IMR-90 (cell line): ENCODE results near the gene LOXL4. TPM values are rescaled to one million over a fixed set of nuclear protein-coding genes. Genes with fewer than 3 reads are reported as not detected.

Experiments used
- ATAC-seq: fragments of 200-7000 bp; cut with Tn5 transposase; 2 replicates; pipeline ENCODE4 v1.9.1; 2020; ENCODE audit warnings: low read depth, mild to moderate bottlenecking, moderate library complexity
- BruUV-seq: library from RNA; stranded (reverse); fragments of 400-500 nt; replicated peaks from 2 replicates; lab custom pipeline; 2021; lab: Mats Ljungman, UMichigan
- CTCF ChIA-PET: fragments of 300-600 bp; formaldehyde crosslinking; extraction: SDS; loops from one replicate; lab custom pipeline; 2021; ENCODE audit warnings: antibody characterized with exemption; lab: Yijun Ruan, JAX
- POLR2A ChIA-PET: fragments of 300-600 bp; sonication (Branson Sonifier 250); formaldehyde crosslinking; loops from one replicate; lab custom pipeline; 2022; ENCODE audit warnings: antibody characterized with exemption; ENCODE audit not compliant: unreplicated experiment; lab: Charles Lee
- DNase-seq: peaks from one replicate; pipeline ENCODE4 v3.0.0; 2013
- H2AFZ ChIP-seq: replicated peaks from 2 replicates; pipeline ENCODE3; 2013; ENCODE audit warnings: low read length, mild to moderate bottlenecking; ENCODE audit not compliant: poor library complexity
- H2AK5ac ChIP-seq: 2 replicates; pipeline ENCODE4 v1.6.1; 2013; ENCODE audit warnings: low read depth, low read length, inconsistent platforms
- H2AK9ac ChIP-seq: replicated peaks from 2 replicates; pipeline ENCODE3; 2013; ENCODE audit warnings: mild to moderate bottlenecking, low read depth, low read length, moderate library complexity; ENCODE audit not compliant: poor library complexity
- H2BK120ac ChIP-seq: 2 replicates; pipeline ENCODE4 v1.6.1; 2013; ENCODE audit warnings: low read depth, low read length, inconsistent platforms
- H2BK15ac ChIP-seq: 3 replicates; pipeline ENCODE4 v1.6.1; 2013; ENCODE audit warnings: low read depth, low read length, inconsistent platforms
- H2BK20ac ChIP-seq: 2 replicates; pipeline ENCODE4 v1.6.1; 2013; ENCODE audit warnings: low read depth, mild to moderate bottlenecking, inconsistent platforms, low read length, moderate library complexity
- H2BK5ac ChIP-seq: 2 replicates; pipeline ENCODE4 v1.6.1; 2013; ENCODE audit warnings: mild to moderate bottlenecking, low read depth, low read length, inconsistent platforms; ENCODE audit not compliant: poor library complexity, severe bottlenecking
- H3K14ac ChIP-seq: replicated peaks from 2 replicates; pipeline ENCODE4 v1.6.1; 2013; ENCODE audit warnings: low read depth, low read length, inconsistent platforms
- H3K18ac ChIP-seq: 2 replicates; pipeline ENCODE4 v1.6.1; 2013; ENCODE audit warnings: low read depth, low read length, control low read depth
- H3K23ac ChIP-seq: 2 replicates; pipeline ENCODE4 v1.6.1; 2013; ENCODE audit warnings: low read depth, low read length, inconsistent platforms
- H3K27ac ChIP-seq: 2 replicates; pipeline ENCODE4 v1.5.1; 2013; ENCODE audit warnings: mild to moderate bottlenecking, control low read depth, low read length; ENCODE audit not compliant: insufficient read depth
- H3K27me3 ChIP-seq: 2 replicates; pipeline ENCODE4 v1.6.1; 2013; ENCODE audit warnings: low read length; ENCODE audit not compliant: control insufficient read depth, insufficient read depth
- H3K36me3 ChIP-seq: 2 replicates; pipeline ENCODE4 v1.6.1; 2013; ENCODE audit warnings: low read length, mixed read lengths; ENCODE audit not compliant: control insufficient read depth, insufficient read depth
- H3K4ac ChIP-seq: 2 replicates; pipeline ENCODE4 v1.6.1; 2013; ENCODE audit warnings: low read depth, low read length, inconsistent platforms
- H3K4me1 ChIP-seq: 2 replicates; pipeline ENCODE4 v1.6.1; 2013; ENCODE audit warnings: low read length, mixed read lengths; ENCODE audit not compliant: control insufficient read depth, insufficient read depth
- H3K4me2 ChIP-seq: 2 replicates; pipeline ENCODE4 v1.6.1; 2013; ENCODE audit warnings: low read depth, mild to moderate bottlenecking, control low read depth, low read length, moderate library complexity
- H3K4me3 ChIP-seq: 2 replicates; pipeline ENCODE4 v1.5.1; 2013; ENCODE audit warnings: low read depth, mild to moderate bottlenecking, control low read depth, low read length, moderate library complexity; ENCODE audit not compliant: insufficient read depth
- H3K56ac ChIP-seq: 2 replicates; pipeline ENCODE4 v1.6.1; 2013; ENCODE audit warnings: low read length, inconsistent platforms; ENCODE audit not compliant: insufficient read depth; ENCODE audit errors: extremely low read depth
- H3K79me1 ChIP-seq, 2 experiments: 2 replicates each; pipeline ENCODE4 v1.6.1; 2013; ENCODE audit warnings: low read length in 2 of 2, inconsistent platforms in 1 of 2, low read depth in 1 of 2
- H3K9ac ChIP-seq: 2 replicates; pipeline ENCODE4 v1.6.1; 2013; ENCODE audit warnings: low read depth, low read length, control low read depth
- H3K9me1 ChIP-seq: 2 replicates; pipeline ENCODE4 v1.6.1; 2013; ENCODE audit warnings: low read length, inconsistent platforms; ENCODE audit not compliant: insufficient read depth
- H3K9me3 ChIP-seq: 2 replicates; pipeline ENCODE4 v1.6.1; 2013; ENCODE audit warnings: low read length; ENCODE audit not compliant: control insufficient read depth, insufficient read depth
- H4K20me1 ChIP-seq: 2 replicates; pipeline ENCODE4 v1.6.1; 2013; ENCODE audit warnings: low read length, inconsistent platforms; ENCODE audit not compliant: insufficient read depth
- H4K5ac ChIP-seq: 2 replicates; pipeline ENCODE4 v1.6.1; 2013; ENCODE audit warnings: mild to moderate bottlenecking, low read depth, low read length, control low read depth
- H4K8ac ChIP-seq, 2 experiments: 2 replicates each; pipeline ENCODE4 v1.6.1; 2013; ENCODE audit warnings: low read depth in 2 of 2, low read length in 2 of 2, control low read depth in 1 of 2, inconsistent platforms in 1 of 2
- H4K91ac ChIP-seq: 2 replicates; pipeline ENCODE4 v1.6.1; 2013; ENCODE audit warnings: low read depth, low read length, inconsistent platforms; ENCODE audit not compliant: insufficient read depth
- CHD1 ChIP-seq: IDR thresholded peaks from 2 replicates; pipeline ENCODE4 v1.6.1; 2012; ENCODE audit warnings: low read depth, low read length, improper control_type of control experiment
- SMC3 ChIP-seq: fragments of 150-350 bp; IDR thresholded peaks from 2 replicates; pipeline ENCODE4 v1.6.1; 2016; ENCODE audit warnings: low read depth, mild to moderate bottlenecking, antibody characterized with exemption, low read length, moderate library complexity
- WGBS, 2 experiments: methylation state at CpG; one replicate each; pipeline versions ENCODE4 v1.1.5 to v1.1.7; 2013; ENCODE audit warnings: missing lambda C conversion rate in 2 of 2; ENCODE audit not compliant: insufficient read length in 1 of 2; ENCODE audit errors: extremely low coverage in 2 of 2; 5-methylcytosine and 5-hydroxymethylcytosine counted together
- dilution Hi-C: fragments of 300-500 bp; cut with HindIII; formaldehyde crosslinking; loops from one replicate; pipeline ENCODE4 v1.14.3; 2018; ENCODE audit warnings: low sequenced_read_pairs; ENCODE audit not compliant: unreplicated experiment
- in situ Hi-C: fragments of 300-500 bp; cut with MboI; formaldehyde crosslinking; loops from 3 replicates; pipeline ENCODE4 v1.14.3; 2019; ENCODE audit warnings: low sequenced_read_pairs, inconsistent platforms, mixed read lengths
- intact Hi-C: fragments of 100-400 bp; cut with micrococcal nuclease; formaldehyde crosslinking; loops from 2 replicates; pipeline ENCODE4 v1.10.0; 2022
- polyA plus RNA-seq, 3 experiments: library from polyadenylated mRNA; depleted of rRNA; stranded (reverse); fragments of >200 nt; gene quantifications; 2 replicates each; pipeline ENCODE4 v1.2.3, GENCODE V29; 2012; ENCODE audit warnings: low replicate concordance in 1 of 3
- total RNA-seq: library from RNA; depleted of rRNA; stranded (reverse); fragments of >200 nt; gene quantifications from 2 replicates; pipeline ENCODE4 v1.2.3, GENCODE V29; 2012
- TF ChIP-seq, protein P1 (sequence below): fragments of 150-350 bp; IDR thresholded peaks from 2 replicates; pipeline ENCODE4 v1.6.1; 2017; ENCODE audit warnings: mild to moderate bottlenecking, antibody characterized with exemption, low read length, low read depth

LOXL4 gene
- total and polyA plus RNA-seq, 2 of the 4 experiments (the other 2 are of a cell fraction), result 20.8 to 26.7 TPM

DNA sequence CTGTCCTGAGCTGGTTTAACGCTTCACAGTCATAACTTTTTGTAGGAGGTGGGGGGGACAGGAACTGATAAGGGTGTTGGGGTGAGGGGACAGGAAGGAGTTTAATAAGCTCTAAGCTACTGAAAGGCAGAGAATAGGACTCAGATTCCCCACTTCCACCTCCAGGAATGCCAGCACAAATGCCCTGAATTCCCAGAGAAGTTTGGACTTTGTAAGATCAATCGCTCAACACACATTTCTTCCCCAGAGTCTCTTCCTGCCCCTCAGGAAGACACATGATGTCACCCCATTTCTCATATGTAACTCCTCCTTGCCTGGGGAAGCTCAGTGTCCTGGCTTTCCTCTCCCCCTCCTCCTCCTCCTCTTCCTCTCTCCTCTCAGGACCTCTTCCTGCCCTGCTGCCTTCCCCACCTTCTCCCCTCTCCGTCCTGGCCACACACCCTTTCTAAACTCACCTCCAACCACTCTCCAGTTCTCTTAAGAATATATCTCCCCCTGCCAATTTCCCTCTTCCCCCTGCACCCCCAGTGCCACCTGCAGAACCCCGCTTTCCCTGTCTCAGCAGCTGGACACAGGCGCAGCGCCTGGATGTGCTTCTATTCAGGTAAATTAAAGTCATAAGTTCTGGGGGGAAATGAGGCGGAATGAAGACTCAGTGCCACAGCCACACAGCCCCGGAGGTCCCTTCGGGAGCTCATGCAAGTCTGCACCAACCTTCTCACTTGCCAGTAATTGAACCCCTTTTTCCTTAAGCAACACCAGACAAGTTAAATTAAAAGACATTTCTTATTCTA is 5.3 kb upstream of the LOXL4 start:
- Histone ChIP-seq H2AFZ (no peak overlapping the region), H3K4me1 (peaks cover 15% of the 10 kb centered on the region), H3K4ac (no peak overlapping the region), H4K5ac (no peak overlapping the region), H2AK5ac (no peak overlapping the region), H3K18ac (no peak overlapping the region), H3K23ac (no peak overlapping the region), H2AK9ac (no peak overlapping the region), H2BK20ac (no peak overlapping the region), H4K91ac (no peak overlapping the region), H3K9me3 (no peaks in the 10 kb centered on the region; the same call in 1 of the 2 replicates), H3K4me2 (no peak overlapping the region), H4K20me1 (no peaks in the 10 kb centered on the region), H2BK5ac (no peak overlapping the region), H2BK120ac (no peak overlapping the region), H3K9ac (no peak overlapping the region), H3K14ac (no peak overlapping the region), H3K27me3 (peaks cover 12% of the 10 kb centered on the region), H3K9me1 (peaks cover 12% of the 10 kb centered on the region), H2BK15ac (no peak overlapping the region), H3K56ac (no peak overlapping the region), H3K36me3 (no peaks in the 10 kb centered on the region), H4K8ac (no peak overlapping the region), H3K4me3 (no peak overlapping the region), H3K79me1 (no peaks in the 10 kb centered on the region), H3K27ac (no peak overlapping the region)
- dilution Hi-C loops (no loop called here), intact Hi-C loops (no loop called here), in situ Hi-C loops (no loop called here)
- no TSS peak for BruUV-seq
- 25% methylated on average over 1 of the region's 9 CpGs; no CpG with 5 or more reads in 1 of the 2 experiments for WGBS, 2 experiments
- ChIA-PET POLR2A (no interaction called here), CTCF (no interaction called here)
- no peak for ATAC-seq
- TF ChIP-seq CHD1 (no peak), SMC3 (no peak)
- TF ChIP-seq, protein P1, sequence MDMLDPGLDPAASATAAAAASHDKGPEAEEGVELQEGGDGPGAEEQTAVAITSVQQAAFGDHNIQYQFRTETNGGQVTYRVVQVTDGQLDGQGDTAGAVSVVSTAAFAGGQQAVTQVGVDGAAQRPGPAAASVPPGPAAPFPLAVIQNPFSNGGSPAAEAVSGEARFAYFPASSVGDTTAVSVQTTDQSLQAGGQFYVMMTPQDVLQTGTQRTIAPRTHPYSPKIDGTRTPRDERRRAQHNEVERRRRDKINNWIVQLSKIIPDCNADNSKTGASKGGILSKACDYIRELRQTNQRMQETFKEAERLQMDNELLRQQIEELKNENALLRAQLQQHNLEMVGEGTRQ, result no peak
- no peak for DNase-seq
